ENCODE measurements around the gene SLC28A1.
"Not testable (repeated sequence)": the region's sequence is repeated elsewhere in the genome, so short reads cannot be mapped to it uniquely, and the experiment has no call there.

The SLC28A1 gene

DNA sequence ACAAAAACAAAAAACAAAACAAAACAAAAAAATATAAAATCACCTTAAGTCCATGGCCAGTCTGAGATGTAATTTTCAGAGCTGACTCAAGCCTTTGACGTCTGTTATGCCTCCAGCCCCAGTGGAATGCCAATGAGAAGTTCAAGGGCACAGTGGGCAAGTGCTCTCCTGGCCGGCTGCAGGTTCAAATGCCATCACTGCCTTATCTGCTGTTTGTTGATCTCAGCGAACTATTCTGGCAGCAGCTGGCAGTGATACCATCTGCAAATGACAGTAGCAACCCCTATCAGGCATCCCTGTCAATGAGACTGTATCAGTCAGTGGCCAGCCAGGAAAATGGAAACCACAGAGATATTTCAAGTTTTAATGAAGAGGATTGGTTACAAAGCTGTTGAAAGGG lies 86.4 kb downstream of the SLC28A1 start:
- no peak for DNase-seq (ENCODE audit: low read depth, low spot score)

DNA sequence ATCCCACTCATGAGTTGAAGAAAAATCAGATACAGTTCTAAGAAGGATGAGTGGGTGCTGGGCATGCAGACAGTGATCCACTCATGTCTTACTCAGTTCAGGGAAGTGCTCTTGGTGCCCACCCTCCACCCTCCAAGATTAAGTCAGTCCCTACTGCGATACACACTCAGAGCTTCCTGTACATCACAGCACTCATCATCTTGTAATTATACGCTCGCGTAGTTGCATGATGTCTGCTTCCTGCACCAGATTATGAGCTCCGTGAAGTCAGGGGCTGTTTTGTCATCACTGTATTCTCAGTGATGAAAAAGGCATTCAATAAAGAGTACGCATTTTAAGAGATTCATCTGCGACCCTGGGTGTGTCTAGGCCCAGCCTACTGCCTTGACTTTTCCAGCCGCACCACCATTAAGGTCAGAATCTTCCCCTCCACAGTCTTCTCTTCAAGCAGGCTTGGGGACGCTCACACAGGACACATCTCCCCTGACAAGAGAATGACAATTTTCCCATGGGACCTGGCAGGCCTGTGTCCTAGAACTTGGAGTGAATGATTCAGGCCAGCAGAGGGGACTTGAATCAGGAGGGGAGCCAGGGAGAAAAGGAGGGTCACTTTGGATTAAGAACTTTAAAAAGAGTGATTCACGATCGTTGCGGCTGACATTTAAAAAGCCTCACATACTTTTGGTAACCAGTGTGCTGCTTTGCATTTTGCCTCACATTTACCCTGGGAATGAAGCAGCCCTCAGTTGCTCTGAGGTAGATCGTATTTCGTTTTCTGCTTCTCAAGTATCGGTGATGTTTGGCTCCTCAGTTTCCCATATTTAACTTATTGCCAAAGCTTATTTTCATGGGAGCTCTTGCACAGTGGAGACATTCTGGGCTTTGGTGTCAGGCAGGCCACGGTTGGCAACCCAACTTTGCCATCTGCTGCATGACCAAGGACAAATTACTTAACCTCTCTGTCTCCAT lies 89.3 kb downstream of the SLC28A1 start:
- DNase-seq (ENCODE audit: low read depth, low spot score), result no peak

DNA sequence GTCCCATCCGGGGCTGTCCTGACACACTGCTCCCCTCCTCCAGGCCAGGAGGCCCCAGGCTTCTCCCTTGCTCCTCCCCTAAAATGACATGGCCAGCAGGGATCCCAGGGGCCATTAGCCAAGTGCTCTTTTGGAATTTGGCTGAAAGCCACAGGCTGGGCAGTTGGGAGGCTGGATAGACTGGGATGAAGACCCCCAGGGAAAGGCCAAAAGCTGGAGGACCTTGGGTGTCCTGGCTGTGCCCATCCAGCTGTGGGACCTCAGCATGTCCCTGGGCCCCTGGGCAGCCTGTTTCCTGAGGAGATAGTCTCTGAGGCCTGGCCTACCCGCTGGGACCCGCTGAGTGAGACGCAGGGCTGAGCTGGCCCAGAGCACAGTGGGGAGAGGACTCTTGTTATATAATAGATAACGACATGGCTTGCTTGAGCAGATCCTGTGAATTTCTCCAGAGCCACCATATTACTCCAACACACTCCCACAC lies 91.4 kb downstream of the SLC28A1 start:
- peak; percentile 36 for DNase-seq (ENCODE audit: low read depth, low spot score)

DNA sequence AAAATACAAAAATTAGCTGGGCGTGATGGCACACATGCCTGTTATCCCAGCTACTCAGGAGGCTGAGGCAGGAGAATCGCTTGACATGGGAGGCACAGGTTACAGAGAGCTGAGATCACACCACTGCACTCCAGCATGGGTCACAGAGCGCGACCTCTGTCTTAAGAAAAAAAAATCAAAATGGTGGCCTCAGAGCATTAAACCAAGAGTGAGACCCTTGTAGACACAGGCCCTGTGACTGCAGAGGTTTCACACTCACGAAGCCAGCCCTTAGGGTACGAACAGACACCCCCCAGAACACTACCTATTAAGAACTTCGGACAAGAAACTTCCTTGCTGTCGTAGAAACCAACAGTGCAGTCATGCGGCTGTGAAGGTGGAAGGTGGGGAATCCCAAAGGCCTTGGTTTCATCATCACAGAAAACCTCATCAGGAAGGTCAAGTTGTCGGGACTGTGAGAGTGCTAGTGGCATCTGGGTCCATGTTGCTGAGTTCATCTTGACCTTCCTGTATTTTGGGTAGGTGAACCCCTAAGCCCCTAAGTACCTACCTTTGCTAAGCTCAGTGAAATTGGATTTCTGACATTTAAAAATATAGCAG lies 92.4 kb downstream of the SLC28A1 start:
- no peak for DNase-seq (ENCODE audit: low read depth, low spot score)

DNA sequence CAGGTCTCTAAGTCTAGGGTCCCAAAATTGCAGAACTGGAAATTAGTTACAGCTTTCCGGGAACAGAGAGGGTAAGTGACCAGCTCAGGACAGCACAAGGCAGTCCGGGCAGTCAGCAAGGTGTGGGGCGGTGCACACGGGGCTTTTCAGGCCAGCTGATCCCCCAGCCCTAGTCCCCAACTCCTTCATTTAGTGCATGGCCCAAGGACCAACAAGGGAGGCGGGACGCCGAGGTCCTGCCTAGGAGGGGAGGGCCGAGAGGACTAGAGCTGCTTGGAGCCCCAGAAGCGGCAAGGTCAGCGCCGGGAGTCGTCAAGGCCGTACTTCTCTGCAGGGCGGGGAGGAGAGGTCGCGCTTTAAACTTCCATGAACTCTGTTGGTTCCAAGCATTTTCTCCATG lies 95.2 kb downstream of the SLC28A1 start:
- DNase-seq (ENCODE audit: low read depth, low spot score), result peak; percentile 39

DNA sequence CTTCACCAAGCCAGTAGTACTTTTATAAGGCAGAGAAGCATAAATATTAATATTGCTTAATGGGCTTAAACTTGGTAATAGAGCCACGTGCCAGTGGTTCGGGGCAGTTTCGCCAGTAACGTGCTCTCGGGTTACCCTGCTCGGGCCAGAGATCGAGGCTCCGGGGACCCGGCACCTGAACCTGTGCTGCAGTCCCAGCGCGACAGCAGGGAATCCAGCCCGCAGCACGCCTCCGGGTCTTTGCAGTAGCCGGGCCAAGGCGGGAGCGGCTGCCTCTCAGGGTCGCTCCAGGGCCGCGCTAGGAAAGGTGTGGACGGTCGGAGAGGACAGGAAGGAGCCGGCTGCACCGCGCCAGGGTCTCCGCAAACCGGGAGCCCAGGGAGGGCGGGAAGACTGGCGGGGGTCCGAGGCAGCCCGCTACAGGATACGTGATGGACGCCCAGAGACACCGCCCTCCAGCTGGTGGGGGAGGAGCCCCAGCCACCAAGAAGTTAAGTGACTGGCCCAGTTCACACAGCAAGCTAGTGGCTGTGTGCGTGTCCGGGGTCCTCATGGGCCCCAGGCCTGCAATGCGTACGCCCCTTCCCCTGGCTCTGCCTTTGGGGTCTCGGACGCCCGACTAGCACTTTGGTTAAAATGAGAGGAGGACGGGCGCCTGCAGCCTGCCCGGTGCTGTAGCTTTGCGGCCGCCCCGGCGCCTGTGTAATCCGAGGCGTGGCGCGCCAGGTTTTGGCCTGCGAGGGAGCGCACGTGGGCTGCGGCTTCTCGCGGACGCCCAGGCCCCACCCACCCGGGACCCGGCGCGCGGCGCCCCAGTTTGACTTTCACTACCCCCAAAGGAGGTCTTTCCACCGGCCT lies 96.0 kb downstream of the SLC28A1 start:
- peak; percentile 95 for DNase-seq (ENCODE audit: low read depth, low spot score)

DNA sequence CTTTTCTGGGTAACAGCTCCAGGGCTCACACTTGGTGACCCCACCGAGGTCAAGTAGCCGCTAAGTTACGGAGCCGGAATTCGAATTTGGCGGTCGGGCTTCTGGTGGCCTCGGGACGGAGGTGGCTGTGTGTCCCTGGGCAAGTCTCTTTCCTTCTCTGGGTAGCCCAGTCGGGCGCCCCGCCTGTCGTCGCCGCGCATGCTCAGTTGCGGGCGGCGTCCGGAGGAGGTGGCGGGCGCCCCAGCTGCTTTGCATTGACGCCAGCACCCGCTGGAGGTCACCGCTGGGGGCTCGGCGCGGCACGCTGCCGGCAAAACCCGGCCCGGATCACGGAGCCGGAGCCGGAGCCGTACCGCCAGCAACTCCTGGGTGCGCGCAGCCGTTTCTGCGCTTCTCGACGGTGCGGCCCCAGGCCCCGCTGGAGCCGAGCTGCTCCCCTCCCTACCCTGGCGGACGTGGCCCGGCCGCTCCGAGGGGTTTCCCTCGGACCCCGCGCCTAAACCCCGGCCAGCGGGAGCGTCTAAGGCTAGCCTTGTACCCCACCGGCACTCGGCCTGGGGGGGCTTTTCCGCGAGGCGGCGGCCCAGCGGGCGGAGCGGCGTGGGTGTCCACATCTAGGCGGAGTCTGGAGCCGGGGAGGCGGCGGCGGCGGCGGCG lies 96.7 kb downstream of the SLC28A1 start:
- DNase-seq (ENCODE audit: low read depth, low spot score), result peak; percentile 99

DNA sequence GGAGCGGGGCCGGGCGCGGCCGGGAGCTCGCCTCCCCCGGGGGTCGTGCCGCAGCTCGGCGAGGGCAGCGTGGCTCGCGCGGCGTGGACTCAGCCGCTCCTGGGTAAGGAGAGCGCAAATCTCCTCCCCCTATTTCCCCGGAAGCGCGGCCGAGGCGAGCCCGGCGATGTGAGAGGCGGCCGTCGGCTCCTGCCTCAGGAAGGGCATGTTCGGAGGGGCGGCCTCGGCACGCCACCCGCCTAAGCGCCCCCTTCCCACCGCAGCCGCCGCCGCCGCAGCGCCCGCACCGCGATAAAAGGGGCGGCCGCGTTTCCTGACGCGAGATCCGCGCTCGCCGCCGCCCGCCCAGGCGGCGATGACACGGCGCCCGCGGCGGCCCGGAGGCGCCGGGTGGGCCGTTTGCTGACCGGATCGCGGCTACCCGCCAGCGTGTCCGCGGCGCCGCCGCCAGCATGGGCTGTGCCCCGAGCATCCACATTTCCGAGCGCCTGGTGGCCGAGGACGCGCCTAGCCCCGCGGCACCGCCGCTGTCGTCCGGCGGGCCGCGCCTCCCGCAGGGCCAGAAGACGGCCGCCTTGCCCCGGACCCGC lies 97.3 kb downstream of the SLC28A1 start, which contains the start of gene PDE8A:
Gene PDE8A, plus strand, starts transcription at position 146 of the 590 bp plus-strand sequence. Its CDS starts 307 bp downstream, at position 453.
- DNase-seq (ENCODE audit: low read depth, low spot score), result peak; percentile 60

DNA sequence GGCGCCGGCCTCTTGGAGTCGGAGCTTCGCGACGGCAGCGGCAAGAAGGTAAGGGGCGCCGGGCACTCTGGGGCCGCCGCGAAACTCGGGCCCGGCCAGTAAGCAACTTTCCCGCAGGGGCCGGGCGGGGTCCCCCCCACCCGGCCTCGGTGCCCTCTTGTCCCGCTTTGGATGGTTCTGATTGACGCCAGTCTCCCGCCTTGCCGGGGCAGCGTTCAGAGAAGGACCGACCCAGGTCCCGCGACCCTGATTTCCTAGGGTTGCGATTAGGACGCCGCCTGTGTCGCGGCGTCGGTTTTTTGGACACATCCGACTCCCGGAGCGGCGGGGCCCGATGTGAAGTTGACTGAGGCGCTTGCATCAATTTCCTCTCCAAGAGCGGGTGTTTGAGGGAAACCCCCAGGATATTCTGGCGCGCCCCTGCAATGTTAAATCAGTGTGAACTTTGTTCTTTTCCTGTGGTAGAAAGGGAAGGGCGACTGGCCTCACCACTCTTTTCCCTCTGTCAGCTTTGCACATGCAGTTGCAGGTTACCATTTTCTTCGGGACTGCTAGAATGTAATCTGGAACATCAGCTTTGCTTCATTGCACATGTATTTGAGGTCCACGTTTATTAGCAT lies 97.9 kb downstream of the SLC28A1 start:
- peak; percentile 65 for DNase-seq (ENCODE audit: low read depth, low spot score)

DNA sequence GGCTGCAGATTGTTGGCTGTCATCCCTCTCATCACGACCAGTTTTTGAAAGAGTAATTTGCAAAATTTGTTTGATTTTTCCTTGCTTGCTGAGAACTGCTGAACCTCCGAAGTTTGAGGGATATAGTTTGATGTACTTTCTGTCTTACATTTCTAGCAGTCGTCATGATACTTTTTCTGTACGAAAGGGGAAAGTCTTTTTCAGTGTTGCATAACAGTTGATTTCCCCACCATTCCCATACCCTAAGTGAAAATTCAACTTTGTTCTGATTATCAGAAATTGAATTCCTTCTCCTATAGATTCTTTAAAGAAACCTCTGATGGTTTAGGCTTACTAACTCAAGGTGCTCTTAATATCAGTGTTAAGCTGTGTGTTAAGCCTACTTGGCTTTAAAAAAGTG lies 98.8 kb downstream of the SLC28A1 start:
- DNase-seq (ENCODE audit: low read depth, low spot score), result no peak

DNA sequence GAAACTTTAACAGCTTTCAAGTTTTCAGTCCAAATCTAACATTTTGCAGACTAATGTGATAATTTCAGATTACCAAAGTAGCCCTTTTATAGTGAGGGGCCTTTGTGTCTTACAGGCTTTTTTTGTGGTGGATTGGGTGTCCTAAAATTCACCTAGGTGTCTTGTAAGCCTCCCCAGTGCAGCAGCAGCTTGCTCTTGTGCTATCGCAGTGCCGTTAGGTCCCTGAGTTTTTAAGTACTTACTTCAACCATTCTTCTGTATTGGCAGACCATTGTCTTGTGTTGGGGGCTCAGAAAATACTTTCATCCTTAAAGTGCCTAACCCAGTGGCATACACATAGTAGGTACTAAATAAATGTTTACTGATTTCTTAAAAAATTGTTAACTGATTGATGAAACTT lies 99.2 kb downstream of the SLC28A1 start:
- no peak for DNase-seq (ENCODE audit: low read depth, low spot score)

DNA sequence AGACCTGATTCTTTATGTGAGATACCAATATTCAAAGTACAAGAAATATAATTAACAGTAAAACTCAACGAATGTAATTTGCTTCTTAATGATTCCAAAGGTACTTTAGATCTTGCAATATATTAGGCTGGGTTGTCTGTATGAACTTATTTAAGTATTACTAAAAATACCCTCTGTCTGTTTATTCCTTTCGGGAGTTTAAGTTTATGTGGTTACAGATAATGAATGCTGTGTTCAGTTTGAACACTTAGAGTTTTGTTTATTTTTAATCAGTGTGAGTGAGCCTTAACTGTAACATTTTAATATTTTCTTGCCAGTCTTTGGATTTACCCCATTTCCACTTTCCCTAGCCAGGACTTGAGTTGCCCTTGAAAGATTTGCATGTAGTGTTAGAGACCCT lies 100.7 kb downstream of the SLC28A1 start:
- DNase-seq (ENCODE audit: low read depth, low spot score), result no peak

DNA sequence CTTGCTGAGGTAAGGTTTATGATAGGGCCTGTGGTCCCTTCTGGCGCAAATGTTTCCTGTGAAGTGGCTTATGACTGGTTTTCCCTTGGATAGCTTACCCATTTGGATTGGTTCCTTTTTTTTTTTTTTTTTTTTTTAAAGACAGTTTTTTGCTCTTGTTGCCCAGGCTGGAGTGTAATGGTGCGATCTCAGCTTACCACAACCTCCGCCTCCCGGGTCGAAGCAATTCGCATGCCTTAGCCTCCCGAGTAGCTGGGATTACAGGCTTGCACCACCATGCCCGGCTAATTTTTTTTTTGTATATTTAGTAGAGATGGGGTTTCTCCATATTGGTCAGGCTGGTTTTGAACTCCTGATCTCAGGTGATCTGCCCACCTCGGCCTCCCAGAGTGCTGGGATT lies 102.9 kb downstream of the SLC28A1 start:
- DNase-seq (ENCODE audit: low read depth, low spot score), result not testable (repeated sequence)

DNA sequence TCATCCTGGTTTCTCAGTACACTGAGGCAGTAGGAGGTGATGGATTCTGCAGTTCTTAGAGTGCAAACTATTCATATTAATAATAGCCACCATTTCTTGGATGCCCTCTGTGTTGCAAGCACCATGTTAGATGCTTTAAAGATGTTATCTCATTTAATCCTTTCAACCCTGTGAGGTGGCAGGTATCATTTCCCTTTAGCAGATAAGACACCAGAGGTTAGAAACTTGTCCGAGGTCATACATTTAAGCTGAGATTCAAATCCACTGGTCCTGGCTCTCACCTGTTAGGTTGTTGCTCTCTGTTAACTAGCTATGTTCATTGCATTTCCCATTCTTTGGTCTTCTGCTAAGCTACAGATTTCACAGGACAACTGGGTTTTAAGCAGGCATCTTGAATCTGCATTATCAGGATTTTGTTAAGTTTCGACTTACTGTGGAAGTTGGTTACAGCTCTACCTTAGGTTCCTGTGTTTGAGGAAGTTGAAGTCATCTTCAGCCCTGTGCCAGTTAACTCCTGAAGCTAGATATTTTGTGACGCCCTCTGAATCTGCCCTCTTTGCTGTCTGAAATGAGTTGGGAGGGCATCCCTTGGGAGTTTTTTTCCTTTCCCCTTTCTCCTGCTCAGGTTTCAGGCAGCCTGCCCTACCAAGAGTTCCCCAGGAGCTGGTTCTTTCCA lies 103.6 kb downstream of the SLC28A1 start:
- no peak for DNase-seq (ENCODE audit: low read depth, low spot score)

DNA sequence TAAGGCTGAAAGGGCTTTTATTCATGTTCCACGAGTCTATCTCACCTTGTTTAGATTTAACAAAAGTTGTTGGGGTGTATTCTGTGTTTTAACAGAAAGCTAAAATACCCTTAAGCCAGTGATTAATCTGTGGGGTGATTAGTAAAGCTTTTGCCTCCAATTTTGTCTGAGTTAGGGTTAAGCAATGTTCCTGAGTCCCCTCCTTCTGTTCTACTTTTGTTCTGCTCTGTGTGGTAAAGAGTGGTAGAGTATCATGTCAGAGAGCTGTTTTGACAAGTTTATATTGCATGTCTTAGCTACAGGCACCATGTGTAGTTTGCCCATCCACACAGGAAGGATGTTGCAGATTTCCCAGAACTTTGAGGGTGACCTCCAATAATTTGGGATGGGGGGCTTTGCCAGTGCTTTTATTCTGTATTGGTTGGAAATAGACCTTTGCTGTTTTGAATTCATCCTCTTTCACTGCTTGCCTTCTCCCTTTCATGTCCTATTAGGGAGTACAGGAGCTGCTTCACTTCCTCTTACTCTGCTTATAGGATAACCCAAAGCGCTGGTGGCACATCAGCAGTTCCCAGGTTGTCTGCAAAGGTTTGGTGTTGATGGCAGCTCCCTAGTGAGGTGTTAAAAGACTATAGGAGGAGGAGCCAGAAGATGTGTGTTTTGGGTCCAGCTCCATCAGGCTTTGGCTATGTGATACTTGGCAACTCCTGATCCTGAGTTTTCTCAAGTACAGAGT lies 104.6 kb downstream of the SLC28A1 start:
- no peak for DNase-seq (ENCODE audit: low read depth, low spot score)

DNA sequence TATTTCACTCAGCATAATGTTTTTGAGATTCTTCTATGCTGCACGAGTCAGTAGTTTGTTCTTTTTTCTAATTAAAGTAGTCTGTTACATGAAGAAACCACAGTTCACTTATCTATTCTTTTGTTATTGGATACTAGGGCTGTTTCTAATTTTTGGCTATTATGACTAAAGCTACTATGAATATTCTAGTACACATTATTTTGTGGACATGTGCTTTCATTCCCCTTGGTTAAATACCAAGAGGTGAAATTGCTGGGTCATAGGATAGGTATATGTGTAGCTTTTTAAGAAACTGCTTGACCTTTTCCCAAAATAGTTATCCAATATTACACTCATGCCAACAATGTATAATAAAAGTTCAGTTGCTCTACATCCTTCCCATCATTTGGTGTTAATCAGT lies 106.0 kb downstream of the SLC28A1 start:
- DNase-seq (ENCODE audit: low read depth, low spot score), result no peak

DNA sequence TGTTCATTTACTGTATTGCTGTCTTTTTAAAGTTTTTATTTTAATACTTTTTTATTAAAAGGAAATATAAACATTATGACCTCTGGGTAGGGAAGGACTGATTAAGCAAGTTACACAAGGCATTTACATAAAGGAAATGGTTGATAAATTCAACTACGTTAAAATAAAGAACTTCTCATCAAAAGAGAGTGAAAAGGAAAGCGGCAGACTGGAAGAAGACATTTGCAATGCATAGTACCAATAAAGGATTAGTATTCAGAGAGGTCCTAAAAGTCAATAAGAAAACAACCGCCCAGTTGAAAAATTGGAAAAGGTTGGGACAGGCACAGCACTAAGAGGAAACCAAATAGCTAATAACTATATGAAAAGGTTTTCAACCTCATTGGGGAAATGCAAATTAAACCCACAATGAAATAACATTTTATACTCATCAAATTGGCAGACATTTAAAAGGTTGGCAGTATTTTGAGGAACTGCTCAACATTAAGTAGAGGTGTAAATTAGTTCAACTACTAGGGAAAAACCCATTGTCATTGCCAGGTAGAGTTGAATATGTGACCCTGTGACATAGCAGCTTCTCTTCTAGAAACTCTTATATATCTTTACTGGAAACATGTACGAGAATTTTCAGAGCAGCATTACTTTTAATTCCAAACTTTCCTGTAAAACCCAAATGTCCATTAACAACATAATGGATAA lies 106.7 kb downstream of the SLC28A1 start:
- DNase-seq (ENCODE audit: low read depth, low spot score), result no peak

DNA sequence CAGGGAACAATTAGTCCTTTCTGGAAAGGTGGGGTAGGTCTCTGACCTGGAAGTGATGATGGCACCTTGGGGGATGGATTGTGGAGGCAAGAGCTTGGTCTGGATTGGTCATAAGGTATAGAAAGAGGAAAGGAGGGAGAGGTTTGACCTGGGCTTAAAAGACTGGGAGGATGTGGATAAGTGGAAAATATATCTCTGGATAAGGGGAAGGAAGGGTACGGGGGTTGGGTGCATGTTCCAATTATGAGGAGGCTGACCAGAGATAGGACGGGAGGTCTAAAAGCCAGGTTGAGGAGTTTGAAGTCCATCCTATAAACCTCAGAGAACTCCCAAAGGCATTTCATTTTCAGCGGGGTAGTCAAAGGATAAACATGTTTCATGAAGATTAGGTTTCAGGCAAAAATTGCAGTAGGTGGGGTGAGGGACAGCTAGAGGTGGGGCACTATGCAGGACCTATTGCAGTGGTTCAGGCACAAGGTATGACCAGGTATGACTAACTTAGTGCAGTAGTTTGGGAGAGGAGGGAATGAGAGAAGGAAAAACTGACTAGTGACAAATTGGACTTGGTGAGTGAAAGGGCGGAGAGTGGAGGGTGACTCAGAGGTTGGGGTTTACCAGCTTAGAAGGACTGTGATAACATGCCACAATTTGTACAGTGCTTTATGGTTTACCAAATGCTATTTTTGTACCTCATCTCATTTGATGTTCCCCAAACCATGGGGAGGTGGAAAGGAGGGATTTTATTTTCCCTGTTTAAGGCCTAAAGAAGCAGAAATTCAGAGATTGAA lies 107.9 kb downstream of the SLC28A1 start:
- DNase-seq (ENCODE audit: low read depth, low spot score), result no peak
